GM20000 (cell line): ENCODE measurements around the gene UBE2U.

Source experiments
- DNase-seq: peaks from one replicate; pipeline ENCODE4 v3.0.0; 2012; ENCODE audit warnings: low spot score
- CTCF ChIP-seq: IDR thresholded peaks from 2 replicates; pipeline ENCODE4 v1.5.1; 2012; ENCODE audit warnings: mild to moderate bottlenecking, control low read depth; ENCODE audit errors: extremely low read depth, missing control alignments

The UBE2U gene

GRCh38 chr1:64187646-64188045, 15.8 kb upstream of the UBE2U start:
- DNase-seq, result no peak
- TF ChIP-seq CTCF, result no peak

- TF ChIP-seq CTCF, result no peak
- no peak for DNase-seq
These were observed 11.1 kb upstream of the UBE2U start for GRCh38 chr1:64192290-64192689.

- TF ChIP-seq CTCF, result no peak
- no peak for DNase-seq
These were observed 9.0 kb upstream of the UBE2U start for GRCh38 chr1:64194168-64195080.

GRCh38 chr1:64195081-64195395, 8.4 kb upstream of the UBE2U start:
- DNase-seq, result no peak
- TF ChIP-seq CTCF, result no peak

GRCh38 chr1:64196074-64196870, 7.2 kb upstream of the UBE2U start:
- DNase-seq, result no peak
- TF ChIP-seq CTCF, result no peak

- no peak for TF ChIP-seq CTCF
- no peak for DNase-seq
These were observed 6.3 kb upstream of the UBE2U start for GRCh38 chr1:64197076-64197475.

- no peak for TF ChIP-seq CTCF
- DNase-seq, result no peak
These were observed 4.3 kb upstream of the UBE2U start for GRCh38 chr1:64199154-64199553.
